Peyer's patch (tissue), 4 donors: ENCODE results near the gene MED9.

Experiments
- CTCF ChIP-seq, 6 experiments: fragments of 450-650 bp in 4 of 6; fragments of 200-600 bp in 2 of 6; sonication (generic) in 1 of 6; IDR thresholded peaks; one replicate each; pipeline ENCODE4 v1.5.1; 2017 to 2019; ENCODE audit warnings: antibody characterized with exemption in 6 of 6, mild to moderate bottlenecking in 3 of 6, moderate library complexity in 1 of 6
- POLR2A ChIP-seq, 2 donors: fragments of 450-650 bp; IDR thresholded peaks; one replicate each; pipeline ENCODE4 v1.5.1; 2017; ENCODE audit warnings: antibody characterized with exemption in 2 of 2, mild to moderate bottlenecking in 2 of 2, moderate library complexity in 2 of 2

- TF ChIP-seq CTCF (IDR thresholded peaks at IDR 0.05) (no peak), POLR2A (IDR thresholded peaks at IDR 0.05) (no peak)
Measured at GRCh38 chr17:17508646-17509591, 32.1 kb downstream of the MED9 start.
